K562 (cell line): ENCODE measurements around the gene PPP1CA. TPM values are rescaled to one million over a fixed set of nuclear protein-coding genes. Genes with fewer than 3 reads are reported as not detected.
A peak's percentile ranks its signal among the peaks of the same experiment; 100 is the strongest.

Source experiments
- ATAC-seq: fragments of 200-7000 bp; cut with Tn5 transposase; 3 replicates; pipeline ENCODE4 v1.9.1; 2020; ENCODE audit warnings: moderate library complexity
- BruUV-seq: library from RNA; stranded (reverse); fragments of 400-500 nt; replicated peaks from 2 replicates; lab custom pipeline; 2021; lab: Mats Ljungman, UMichigan
- CTCF ChIA-PET: fragments of 300-600 bp; formaldehyde crosslinking; extraction: SDS; loops from one replicate; lab custom pipeline; 2021; ENCODE audit warnings: low intra/inter-chr PET ratio; lab: Yijun Ruan, JAX
- POLR2A ChIA-PET: fragments of 300-600, 350-650 bp; sonication (Branson Sonifier 250); formaldehyde crosslinking; extraction: SDS; loops from one replicate; lab custom pipeline; 2021; ENCODE audit warnings: antibody characterized with exemption, inconsistent platforms; lab: Yijun Ruan, JAX
- DNase-seq, 4 experiments: peaks; one replicate each; pipeline versions ENCODE4 v3.0.0 to v3.0.0-alpha.2; 2011 to 2018; ENCODE audit warnings: low spot score in 3 of 4, mixed read lengths in 3 of 4; ENCODE audit errors: extremely low read depth in 1 of 4
- FAIRE-seq: peaks from 2 replicates; lab custom pipeline; 2011; peaks lifted over from hg19 to GRCh38; lab: Jason Lieb, UNC
- H2AFZ ChIP-seq: 2 replicates; pipeline ENCODE4 v1.6.0; 2011; ENCODE audit warnings: low read depth, low read length, control low read depth, inconsistent platforms
- H3K27ac ChIP-seq: fragments of 200-600 bp; 3 replicates; pipeline ENCODE4 v1.8.0; 2011; ENCODE audit warnings: low read depth, mild to moderate bottlenecking, control low read depth, inconsistent platforms, low read length, moderate library complexity, mixed read lengths; ENCODE audit errors: extremely low read depth
- H3K27me3 ChIP-seq, 2 experiments: fragments of 300-600 bp in 1 of 2; 2 replicates in 1 of 2; 3 replicates in 1 of 2; pipeline versions ENCODE4 v1.6.0 to v1.8.0; 2011; ENCODE audit warnings: inconsistent platforms in 2 of 2, low read length in 2 of 2, mild to moderate bottlenecking in 1 of 2, mixed read lengths in 1 of 2, moderate library complexity in 1 of 2; ENCODE audit not compliant: control insufficient read depth in 2 of 2, insufficient read depth in 2 of 2
- H3K36me3 ChIP-seq: fragments of 300-600 bp; 3 replicates; pipeline ENCODE4 v1.8.0; 2011; ENCODE audit warnings: mild to moderate bottlenecking, low read length, inconsistent platforms; ENCODE audit not compliant: control insufficient read depth, insufficient read depth
- H3K4me1 ChIP-seq, 2 experiments: fragments of 200-600 bp in 1 of 2; replicated peaks in 1 of 2; 2 replicates in 1 of 2; 3 replicates in 1 of 2; pipeline versions ENCODE4 v1.5.1 to v1.8.0; 2011; ENCODE audit warnings: inconsistent platforms in 2 of 2, low read length in 2 of 2, mild to moderate bottlenecking in 1 of 2, mixed read lengths in 1 of 2, moderate library complexity in 1 of 2; ENCODE audit not compliant: control insufficient read depth in 2 of 2, insufficient read depth in 2 of 2
- H3K4me2 ChIP-seq: 2 replicates; pipeline ENCODE4 v1.6.1; 2011; ENCODE audit warnings: low read length, control low read depth, inconsistent platforms, mixed read lengths; ENCODE audit not compliant: insufficient read depth
- H3K4me3 ChIP-seq: fragments of 200-600 bp; sonication (generic), shearing (Covaris generic); 2 replicates; pipeline ENCODE4 v1.5.1; 2016; ENCODE audit warnings: control low read depth, inconsistent platforms
- H3K79me2 ChIP-seq: fragments of 200-600 bp; 3 replicates; pipeline ENCODE4 v1.8.0; 2011; ENCODE audit warnings: low read length, inconsistent platforms; ENCODE audit not compliant: control insufficient read depth, insufficient read depth
- H3K9ac ChIP-seq, 2 experiments: 2 replicates each; pipeline versions ENCODE4 v1.6.0 to v1.6.1; 2011; ENCODE audit warnings: low read depth in 2 of 2, low read length in 2 of 2, control low read depth in 1 of 2, inconsistent platforms in 1 of 2, mild to moderate bottlenecking in 1 of 2, mixed read lengths in 1 of 2; ENCODE audit not compliant: insufficient read depth in 1 of 2
- H3K9me1 ChIP-seq: one replicate; pipeline ENCODE4 v1.6.0; 2011; ENCODE audit warnings: inconsistent platforms, mild to moderate bottlenecking, low read length, moderate library complexity; ENCODE audit not compliant: control insufficient read depth, insufficient read depth
- H3K9me3 ChIP-seq: replicated peaks from 2 replicates; pipeline ENCODE4 v1.5.1; 2011; ENCODE audit warnings: low read depth, low read length, inconsistent platforms; ENCODE audit not compliant: control insufficient read depth, insufficient read depth
- H4K20me1 ChIP-seq: replicated peaks from 2 replicates; pipeline ENCODE4 v1.6.1; 2011; ENCODE audit warnings: low read length, inconsistent platforms, mixed read lengths; ENCODE audit not compliant: control insufficient read depth, insufficient read depth
- CBFA2T3 ChIP-seq: fragments of 450-650 bp; IDR thresholded peaks from 2 replicates; pipeline ENCODE4 v1.6.1; 2017
- FOS ChIP-seq: IDR thresholded peaks from 3 replicates; pipeline ENCODE4 v1.6.1; 2011; ENCODE audit not compliant: insufficient read length; ENCODE audit errors: extremely low read depth
- IFI16 ChIP-seq: fragments of 250-450 bp; sonication (Bioruptor Pico); IDR thresholded peaks from 2 replicates; pipeline ENCODE4 v2.1.2; 2022; ENCODE audit warnings: mild to moderate bottlenecking, inconsistent platforms
- NFIC ChIP-seq: fragments of 450-650 bp; IDR thresholded peaks from 2 replicates; pipeline ENCODE4 v1.6.1; 2017; ENCODE audit warnings: mild to moderate bottlenecking, inconsistent platforms
- TBL1XR1 ChIP-seq, 2 experiments: IDR thresholded peaks; 2 replicates each; pipeline ENCODE4 v1.6.1; 2012; ENCODE audit warnings: improper control_type of control experiment in 2 of 2, low read length in 2 of 2, mild to moderate bottlenecking in 1 of 2
- ZFPM2 ChIP-seq: fragments of 250-450 bp; sonication (Bioruptor Pico); IDR thresholded peaks from 2 replicates; pipeline ENCODE4 v1.5.1; 2022; ENCODE audit warnings: mild to moderate bottlenecking
- ZNF668 ChIP-seq: fragments of 250-450 bp; sonication (Bioruptor Pico); IDR thresholded peaks from 2 replicates; pipeline ENCODE4 v1.8.0; 2022; ENCODE audit warnings: mild to moderate bottlenecking, inconsistent platforms
- WGBS: fragments of 100-300 bp; shearing (Covaris generic); methylation state at CpG from one replicate; pipeline ENCODE4 v1.1.6; 2016; ENCODE audit warnings: low coverage, mixed read lengths; ENCODE audit not compliant: insufficient coverage; ENCODE audit errors: missing lambda C conversion rate; 5-methylcytosine and 5-hydroxymethylcytosine counted together
- in situ Hi-C: fragments of 300-500 bp; cut with MboI; formaldehyde crosslinking; loops from 4 replicates; pipeline ENCODE4 v1.15.0; 2018; ENCODE audit warnings: inconsistent platforms, mixed read lengths
- intact Hi-C: fragments of 100-400 bp; cut with micrococcal nuclease; formaldehyde crosslinking; loops from 2 replicates; pipeline ENCODE4 v1.14.2; 2022
- polyA plus RNA-seq, 8 experiments: library from polyadenylated mRNA; depleted of rRNA in 4 of 8; stranded (reverse) in 5 of 8; unstranded in 3 of 8; fragments of >200 nt; fragmentation: Nextera tagmentation in 2 of 8; fragmentation: Illumina TruSeq in 1 of 8; extraction: Ambion mirVana in 2 of 8; extraction: Trizol in 1 of 8; gene quantifications; 2 replicates each; pipeline versions ENCODE4 v1.2.1 to v1.2.3, GENCODE V29; 2011 to 2014; ENCODE audit warnings: inconsistent platforms in 1 of 8, missing spikeins in 1 of 8
- total RNA-seq, 7 experiments: library from RNA; depleted of rRNA in 6 of 7; stranded (reverse); fragments of >200 nt in 6 of 7; fragmentation: Illumina TruSeq in 2 of 7; extraction: Trizol in 2 of 7; gene quantifications; 2 replicates each; pipeline versions ENCODE4 v1.2.1 to v1.2.3, GENCODE V29; 2011 to 2021; ENCODE audit warnings: low replicate concordance in 1 of 7

The PPP1CA gene
- total and polyA plus RNA-seq, 9 of the 15 experiments (the other 6 are each of a cell fraction or from before 2014, with no cell fraction given) = 18.2 to 242 (median 188) TPM

DNA sequence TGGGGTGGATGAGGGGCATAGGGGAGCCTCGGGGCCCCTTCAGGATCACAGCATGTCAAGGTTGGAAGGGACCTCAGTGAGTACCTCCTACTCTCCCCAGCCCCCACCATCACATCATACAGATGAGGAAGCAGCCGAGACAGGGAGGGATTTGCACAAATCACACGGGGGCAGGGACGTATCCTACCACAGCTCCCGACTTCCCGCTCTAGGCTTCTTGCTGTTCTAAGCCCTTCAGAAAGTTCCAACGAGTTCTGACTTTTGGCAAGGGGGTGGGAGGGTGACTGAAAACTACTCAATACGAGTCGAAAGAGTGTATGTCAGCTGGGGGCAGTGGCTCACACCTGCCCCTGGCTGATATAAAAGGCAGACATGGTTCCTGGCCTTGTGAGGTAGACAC, 14.6 kb downstream of the PPP1CA start:
- peaks cover 14 to 45% of the 10 kb centered on the region in 2 experiments; a peak in 4 of 5 replicates for H3K4me1 ChIP-seq
- intact Hi-C loops (no loop called here), in situ Hi-C loops (no loop called here)
- no peaks in the 10 kb centered on the region for H3K27me3 ChIP-seq
- H3K27ac ChIP-seq = no peak overlapping the region
- ATAC-seq (no peak), FAIRE-seq (peak; percentile 49), DNase-seq (peak in 1 of 4 experiments; percentile 38)
- H3K4me3 ChIP-seq = no peak overlapping the region
- H3K4me2 ChIP-seq = no peak overlapping the region
- WGBS = 11% methylated on average over 6 of the region's 9 CpGs
- ChIA-PET CTCF (no interaction called here), POLR2A (interaction anchor here (0.7 to 2.1 kb wide), 6 partner anchors 10 to 824 kb away, joined by 3 to 9 read pairs (median 4); partner anchors contain the start of gene PPP1CA)
- H4K20me1 ChIP-seq = no peaks in the 10 kb centered on the region
- no peaks in the 10 kb centered on the region; the same call in 2 of the 3 replicates for H3K36me3 ChIP-seq
- no peak overlapping the region for H2AFZ ChIP-seq
- no peaks in the 10 kb centered on the region for H3K9me1 ChIP-seq
- peak; percentile 62 for TF ChIP-seq CBFA2T3
- no peak for TF ChIP-seq TBL1XR1 (IDR thresholded peaks at IDR 0.05; ENCODE audit: low read length in 2 of 2)
- TF ChIP-seq IFI16 (CRISPR knock-in tag) = no peak
- BruUV-seq = no TSS peak
- H3K9me3 ChIP-seq = no peaks in the 10 kb centered on the region
- H3K9ac ChIP-seq = peak overlapping the region in 1 of 2 experiments; percentile 73; a peak in 1 of 4 replicates
- H3K79me2 ChIP-seq = peaks cover 17% of the 10 kb centered on the region

GRCh38 chr11:67384851-67385366, 16.7 kb downstream of the PPP1CA start:
- WGBS = 47% methylated on average over 3 of the region's 3 CpGs
- CTCF ChIA-PET = interaction anchor here (0.8 kb wide), 1 partner anchor 28 kb away, joined by 3 read pairs; no protein-coding TSS in a partner anchor
- Histone ChIP-seq H3K9me3 (no peaks in the 10 kb centered on the region), H3K4me1 (peaks cover 29 to 42% of the 10 kb centered on the region in 2 experiments), H3K27ac (no peak overlapping the region), H3K9me1 (no peaks in the 10 kb centered on the region), H4K20me1 (no peaks in the 10 kb centered on the region), H3K9ac (peak overlapping the region in 1 of 2 experiments; percentile 8; a peak in 1 of 4 replicates), H3K79me2 (peaks cover 1% of the 10 kb centered on the region; the same call in 1 of the 3 replicates), H3K4me3 (no peak overlapping the region), H3K36me3 (no peaks in the 10 kb centered on the region; the same call in 2 of the 3 replicates), H3K4me2 (no peak overlapping the region), H2AFZ (no peak overlapping the region), H3K27me3 (no peaks in the 10 kb centered on the region)
- no TSS peak for BruUV-seq
- intact Hi-C loops = loop anchor here (5.0 kb wide), 1 partner anchor 303 kb away; no protein-coding TSS in a partner anchor
- peak; percentile 72 for TF ChIP-seq NFIC
- TF ChIP-seq FOS = no peak
- TF ChIP-seq ZNF668 (CRISPR knock-in tag) = no peak
- TF ChIP-seq ZFPM2 (CRISPR knock-in tag) = no peak
- ATAC-seq (no peak), DNase-seq (no peak), FAIRE-seq (no peak)
- in situ Hi-C loops = loop anchor here (5.0 kb wide), 1 partner anchor 123 kb away; no protein-coding TSS in a partner anchor
- POLR2A ChIA-PET = interaction anchor here (0.5 kb wide), 1 partner anchor 229 kb away, joined by 4 read pairs; no protein-coding TSS in a partner anchor
